ENCODE measurements around the gene APBA1.
"Not testable (repeated sequence)": the region's sequence is repeated elsewhere in the genome, so short reads cannot be mapped to it uniquely, and the experiment has no call there.

Gene APBA1

DNA sequence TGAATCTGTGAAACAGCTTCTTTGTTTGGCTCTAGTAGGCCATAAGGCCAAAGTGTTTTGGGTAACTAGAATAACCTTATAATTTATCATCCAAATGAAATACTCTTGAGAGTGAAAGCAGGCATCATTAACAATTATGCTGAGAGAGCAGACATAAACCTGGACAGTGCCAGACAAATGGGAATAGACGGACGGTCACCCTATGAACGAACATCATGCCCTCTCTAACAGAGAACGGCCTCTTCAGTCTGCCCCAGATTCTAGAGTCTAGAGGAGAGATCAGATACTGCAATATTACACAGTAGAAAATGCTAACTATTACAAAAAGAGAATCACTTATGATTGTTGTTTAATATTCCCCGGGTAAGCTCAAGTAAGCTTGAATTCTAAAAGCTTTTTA is 68.5 kb downstream of the APBA1 start:
- DNase-seq: no peak

- DNase-seq: no peak
These were observed 69.4 kb downstream of the APBA1 start for GRCh38 chr9:69602773-69603172.

- no peak for DNase-seq
These were observed 70.5 kb downstream of the APBA1 start for GRCh38 chr9:69601698-69602097.

GRCh38 chr9:69600314-69601047 is 71.7 kb downstream of the APBA1 start:
- no peak for DNase-seq

DNA sequence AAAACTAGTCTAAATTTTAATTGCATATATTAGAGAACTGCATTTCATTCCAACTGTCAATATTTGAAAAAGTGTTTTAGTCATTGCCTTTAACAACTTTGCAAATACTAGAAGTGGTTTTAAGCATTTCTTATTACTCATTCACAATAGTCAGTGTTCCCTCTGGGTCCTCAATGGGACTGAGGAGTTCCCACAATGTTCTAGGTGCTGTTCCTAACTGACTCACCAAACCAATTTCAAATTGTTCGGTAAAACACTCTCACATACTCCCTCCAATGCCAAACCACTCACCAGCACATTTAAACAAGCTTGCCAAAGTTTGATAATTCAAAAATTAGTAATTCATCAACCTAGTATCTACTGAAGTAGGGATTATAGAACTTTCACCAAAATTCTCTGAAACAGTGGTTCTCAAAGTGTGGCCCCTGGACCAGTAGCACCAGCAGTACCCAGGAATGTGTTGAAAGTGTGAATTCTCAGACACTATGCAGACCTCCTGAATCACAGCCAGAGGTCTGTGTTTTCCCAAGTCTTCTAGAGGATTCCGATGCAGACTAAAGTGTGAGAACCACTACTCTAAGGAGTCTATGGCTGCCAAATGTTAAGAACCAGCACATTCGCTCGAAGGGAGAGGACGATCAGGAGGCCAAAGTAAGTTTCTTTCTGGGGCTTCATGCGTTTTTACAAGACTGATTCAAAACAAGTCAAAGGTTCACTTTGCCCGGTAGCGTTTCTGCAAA is 72.8 kb downstream of the APBA1 start:
- DNase-seq: no peak

- not testable (repeated sequence) for DNase-seq
These were observed 75.3 kb downstream of the APBA1 start for GRCh38 chr9:69596906-69597305.

- DNase-seq: no peak
These were observed 78.0 kb downstream of the APBA1 start for GRCh38 chr9:69594180-69594579.

GRCh38 chr9:69593756-69594155 is 78.4 kb downstream of the APBA1 start:
- no peak for DNase-seq

- DNase-seq: no peak
These were observed 78.9 kb downstream of the APBA1 start for GRCh38 chr9:69593301-69593700.

DNA sequence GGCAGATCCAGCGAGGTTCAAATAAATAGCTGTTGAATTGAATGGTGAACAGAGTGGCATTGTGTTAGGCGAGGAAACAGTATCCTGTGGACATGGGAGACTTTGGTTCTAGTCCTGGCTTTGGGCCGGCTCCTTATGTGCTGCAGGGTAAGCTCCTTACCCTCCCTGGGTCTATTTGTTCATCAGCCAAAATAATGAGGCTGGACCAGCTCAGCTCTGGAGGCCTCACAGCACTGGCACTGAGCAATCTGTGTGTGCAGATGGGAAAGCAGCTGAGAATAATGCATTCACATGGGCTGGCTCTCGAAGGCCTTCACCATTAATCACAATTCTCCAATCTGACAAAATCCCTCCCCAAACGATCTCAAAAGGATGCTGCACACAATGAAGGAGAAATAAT is 81.9 kb downstream of the APBA1 start:
- DNase-seq: no peak

DNA sequence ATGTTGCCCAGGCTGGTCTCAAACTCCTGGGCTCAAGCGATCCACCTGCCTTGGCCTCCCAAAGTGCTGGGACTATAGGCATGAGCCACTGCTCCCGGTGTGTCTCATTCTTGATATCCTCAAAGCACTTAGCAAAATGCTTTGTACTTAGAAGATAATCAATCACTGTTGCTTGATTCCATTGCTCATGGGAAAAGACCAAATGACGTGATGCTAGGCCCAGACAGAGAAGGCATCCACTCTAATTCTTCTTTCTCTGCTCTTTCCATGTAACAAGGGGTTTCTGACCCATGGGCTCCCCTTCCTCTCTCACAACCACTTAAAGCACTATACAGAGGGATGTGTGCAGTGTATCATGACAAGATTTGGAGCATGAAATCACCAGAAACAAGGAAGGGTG is 83.0 kb downstream of the APBA1 start:
- no peak for DNase-seq

DNA sequence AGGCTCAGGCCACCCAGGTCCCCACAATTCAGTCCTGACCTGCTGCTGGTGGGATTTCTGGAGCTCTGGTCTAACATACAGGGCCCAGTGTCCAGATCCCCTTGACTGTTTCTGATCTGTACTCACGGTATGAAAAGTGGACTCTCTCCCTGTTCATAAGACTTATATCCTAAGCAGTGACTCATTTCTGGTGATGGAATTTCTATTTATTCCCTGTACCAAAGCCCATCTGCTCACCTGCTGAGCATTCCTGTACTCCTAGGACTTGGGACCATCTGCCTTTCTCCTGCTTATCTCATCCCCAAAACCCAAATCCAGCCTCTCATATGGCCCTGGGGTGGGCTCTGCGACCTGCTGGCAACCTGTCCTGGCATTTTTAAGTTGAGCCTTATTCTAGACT is 86.6 kb downstream of the APBA1 start:
- DNase-seq: no peak

- DNase-seq: no peak
These were observed 87.4 kb downstream of the APBA1 start for GRCh38 chr9:69584759-69585158.

DNA sequence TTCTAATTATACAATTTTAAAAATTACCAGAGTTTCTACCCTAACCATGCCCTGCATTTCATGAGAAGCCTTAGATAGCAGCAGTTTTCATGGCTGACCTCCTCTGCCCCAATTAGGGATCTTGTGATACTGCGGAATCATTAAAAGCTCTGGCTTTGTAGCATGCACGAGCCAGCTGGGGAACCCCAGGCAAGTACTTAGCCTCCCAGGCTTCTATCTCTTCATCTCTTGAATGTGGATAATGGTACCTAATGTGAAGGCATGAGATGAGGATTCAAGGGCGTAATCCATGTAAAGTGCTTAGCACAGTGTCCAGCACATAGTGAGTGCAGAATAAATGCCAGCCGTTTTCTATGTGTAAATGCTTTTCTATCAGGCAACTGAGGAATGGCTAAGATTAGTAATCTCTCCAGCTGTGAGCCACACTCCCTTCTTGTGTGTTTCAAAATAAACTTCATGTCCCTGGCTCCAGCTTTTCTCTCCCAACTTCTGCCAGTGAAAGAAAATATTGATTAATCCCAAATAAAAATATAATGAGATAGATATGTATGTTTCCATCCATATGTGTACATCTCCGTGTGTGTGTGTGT is 88.4 kb downstream of the APBA1 start:
- DNase-seq: no peak

- no peak for DNase-seq
These were observed 89.5 kb downstream of the APBA1 start for GRCh38 chr9:69582544-69583297.

DNA sequence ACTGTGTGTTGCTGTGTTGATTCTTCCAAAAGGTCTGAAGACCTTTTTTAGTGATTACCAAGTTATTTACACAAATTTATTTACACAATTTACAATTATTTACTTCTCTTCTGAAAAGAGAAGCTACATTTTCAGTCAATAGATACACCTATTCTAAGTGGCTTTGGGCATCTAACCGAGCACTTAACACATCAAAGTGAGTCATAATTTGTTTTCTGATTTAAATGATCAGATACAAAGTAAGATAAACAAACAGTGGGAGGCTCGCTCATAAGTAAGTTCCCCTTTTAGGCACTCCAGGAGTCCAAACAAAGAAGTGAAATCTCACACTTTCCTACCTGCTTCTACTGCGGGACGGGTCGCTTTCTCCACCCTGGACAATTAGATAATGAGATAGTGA is 90.2 kb downstream of the APBA1 start:
- DNase-seq: no peak

DNA sequence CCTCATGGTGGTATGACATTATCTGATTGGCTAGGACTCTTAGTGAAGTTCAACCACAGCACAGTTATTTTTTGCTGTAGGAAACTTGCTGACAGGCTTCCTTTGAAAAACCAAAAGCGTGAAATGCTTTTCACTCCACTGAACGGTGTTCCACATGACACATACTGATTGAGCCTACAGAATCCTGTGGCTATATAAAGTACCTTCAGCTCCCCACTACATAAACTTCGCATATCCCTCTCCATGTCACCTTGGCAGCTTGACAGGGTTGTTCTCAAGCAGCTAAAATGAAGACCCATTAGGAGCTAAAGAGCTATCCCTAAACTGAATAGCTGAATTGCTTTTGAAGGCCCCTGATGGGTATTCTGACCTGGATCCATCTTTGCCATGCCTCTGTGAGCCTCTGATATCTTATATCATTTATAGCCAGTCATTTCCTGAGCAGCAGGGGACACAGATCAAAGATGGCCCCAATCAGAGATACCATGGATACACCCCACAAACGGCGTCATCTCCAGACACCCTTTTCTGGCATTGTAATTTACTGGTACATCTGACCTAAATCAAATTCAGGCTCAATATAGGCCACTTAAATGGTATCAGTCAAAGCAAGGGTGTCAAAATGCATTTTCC is 91.5 kb downstream of the APBA1 start:
- DNase-seq: no peak

DNA sequence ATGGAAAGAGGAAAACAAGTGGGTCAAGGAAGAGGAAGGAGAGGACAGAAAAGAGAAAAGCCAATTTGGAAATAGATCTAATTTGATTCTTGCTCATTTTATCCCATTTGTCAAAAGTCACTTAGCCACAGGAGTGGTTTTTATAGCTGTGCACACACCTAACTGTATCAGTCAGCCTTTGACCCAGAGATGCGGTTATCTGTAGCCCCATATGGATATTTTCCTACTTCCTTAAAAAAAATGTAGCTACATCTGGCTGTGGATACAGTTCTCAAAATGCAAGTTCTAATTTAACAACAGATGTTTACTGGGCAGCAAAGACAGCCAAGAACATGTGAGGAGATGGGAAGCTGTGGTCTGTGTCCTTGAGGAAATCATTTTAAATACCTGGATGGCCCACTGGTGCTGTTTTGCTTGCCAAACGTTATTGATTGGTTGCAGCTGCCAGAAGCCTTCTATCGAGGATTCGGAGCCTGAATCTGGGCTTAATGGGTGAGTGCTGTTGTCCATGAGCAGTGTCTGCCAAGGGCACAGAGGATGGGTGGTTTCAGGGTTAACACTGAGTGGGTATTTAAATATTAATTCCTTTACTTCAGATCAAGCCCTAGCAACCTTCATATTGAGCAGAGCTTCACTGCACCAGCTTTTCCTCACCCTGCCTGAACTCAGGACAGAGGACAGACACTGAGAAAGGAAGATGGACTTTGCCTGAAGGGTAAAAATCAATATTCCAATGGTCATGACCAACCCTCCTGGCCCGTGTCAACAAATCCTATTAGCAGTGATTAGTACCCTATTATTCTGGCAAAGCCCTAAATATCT is 92.2 kb downstream of the APBA1 start:
- DNase-seq: no peak

GRCh38 chr9:69579032-69579758 is 93.0 kb downstream of the APBA1 start:
- DNase-seq: no peak

- no peak for DNase-seq
These were observed 94.1 kb downstream of the APBA1 start for GRCh38 chr9:69578026-69578425.

DNA sequence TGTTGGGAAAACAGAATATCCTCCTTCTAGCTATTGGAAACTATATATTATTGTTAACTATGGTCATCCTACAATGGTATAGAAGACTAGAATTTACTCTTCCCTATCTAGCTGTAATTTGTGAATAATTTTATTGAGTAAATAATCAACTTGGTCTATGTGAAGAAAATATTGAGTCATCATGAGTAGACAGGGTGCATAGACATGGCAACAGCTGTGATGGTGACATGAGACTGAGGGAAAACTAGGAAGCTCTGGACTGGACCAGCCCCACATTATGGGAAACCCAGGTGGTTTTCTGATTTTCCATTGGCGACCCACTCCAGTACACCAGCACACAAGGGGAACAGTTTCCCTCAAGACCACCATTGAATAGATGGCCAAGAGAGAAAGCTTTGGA is 95.0 kb downstream of the APBA1 start:
- no peak for DNase-seq
